DLD1 (cell line): ENCODE results near the gene PAFAH2.
"Not testable (repeated sequence)": the region's sequence is repeated elsewhere in the genome, so short reads cannot be mapped to it uniquely, and the experiment has no call there.

Source experiments
- in situ Hi-C: cut with HindIII; loops from 2 replicates; pipeline ENCODE4 v1.10.0; 2017; ENCODE audit warnings: low sequenced_read_pairs

The PAFAH2 gene

DNA sequence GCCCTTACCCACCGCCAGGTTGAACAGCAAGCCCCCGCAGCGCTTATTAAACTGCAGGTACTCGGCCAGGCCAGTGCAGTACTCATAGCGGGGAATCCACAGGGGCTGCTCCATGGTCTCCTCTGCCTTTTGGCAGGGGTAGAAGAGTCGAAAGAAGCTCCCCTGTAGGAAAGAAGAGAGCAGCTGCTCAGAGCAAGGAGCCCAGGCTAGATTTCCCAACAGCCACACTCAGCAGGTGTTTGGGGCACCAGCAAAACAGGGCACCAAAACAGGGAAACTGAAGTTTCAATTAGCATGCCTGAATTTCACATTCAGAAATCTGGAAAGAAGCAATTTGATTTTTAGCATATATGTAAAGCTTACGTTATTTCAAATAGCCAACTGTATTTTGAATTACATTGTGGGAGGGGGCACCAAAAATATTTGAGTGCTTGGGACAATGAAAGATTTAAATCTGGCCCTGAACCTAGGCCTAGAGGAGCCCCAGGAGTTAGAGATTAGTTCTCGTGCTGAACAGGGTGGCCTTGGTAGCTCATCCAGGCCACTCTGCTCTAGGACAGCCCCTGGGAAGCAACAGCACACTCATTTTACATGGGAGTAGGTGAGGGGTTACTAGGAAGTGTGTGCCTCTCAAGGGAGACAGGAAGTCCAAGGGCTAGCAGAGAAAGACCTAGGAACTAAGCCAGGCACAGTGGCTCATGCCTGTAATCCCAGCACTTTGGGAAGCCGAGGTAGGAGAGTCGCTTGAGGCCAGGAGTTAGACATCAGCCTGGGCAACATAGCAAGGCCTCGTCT, 8.2 kb downstream of the PAFAH2 start:
- in situ Hi-C loops: loop anchor here (10.0 kb wide), 1 partner anchor 115 kb away; no protein-coding TSS in a partner anchor

DNA sequence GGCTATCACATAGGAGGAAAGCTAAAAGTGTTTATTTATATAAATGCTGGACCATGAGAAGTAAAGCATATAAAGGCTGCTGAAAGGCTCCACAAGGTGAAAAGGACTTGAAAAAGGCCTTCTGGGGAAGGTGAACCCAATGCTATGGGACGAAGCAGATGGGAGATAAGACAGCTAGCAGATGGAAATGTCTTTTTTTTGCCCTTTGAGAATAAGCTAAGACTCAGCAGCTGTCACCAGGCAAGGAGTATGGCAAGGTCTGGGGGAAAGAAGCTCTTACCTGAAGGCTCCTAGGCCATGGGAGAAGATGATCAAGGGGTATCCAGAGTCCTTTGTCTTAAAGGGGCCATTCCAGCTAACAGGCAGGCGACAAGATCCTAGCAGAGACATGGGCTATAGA, 9.9 kb downstream of the PAFAH2 start:
- in situ Hi-C loops: no loop called here

DNA sequence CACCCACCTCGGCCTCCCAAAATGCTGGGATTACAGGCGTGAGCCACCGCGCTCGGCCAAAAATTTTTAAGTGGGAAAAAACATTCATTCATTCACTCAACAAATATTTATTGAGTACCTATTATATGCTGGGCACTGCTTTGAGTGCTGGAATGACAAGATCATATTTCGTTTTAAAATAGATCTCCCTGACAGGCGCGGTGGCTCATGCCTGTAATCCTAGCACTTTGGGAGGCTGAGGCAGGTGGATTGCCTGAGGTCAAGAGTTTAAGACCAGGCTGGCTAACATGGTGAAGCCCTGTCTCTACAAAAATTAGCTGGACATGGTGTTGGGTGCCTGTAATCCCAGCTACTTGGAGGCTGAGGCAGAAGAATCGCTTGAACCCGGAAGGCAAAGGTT, 11.1 kb downstream of the PAFAH2 start:
- in situ Hi-C loops: not testable (repeated sequence)

GRCh38 chr1:25985670-25986069, 12.2 kb downstream of the PAFAH2 start:
- in situ Hi-C loops: no loop called here

- in situ Hi-C loops: no loop called here
Measured at GRCh38 chr1:25985171-25985570, 12.7 kb downstream of the PAFAH2 start.

- in situ Hi-C loops: no loop called here
Measured at GRCh38 chr1:25979210-25979609, 18.7 kb downstream of the PAFAH2 start.

- in situ Hi-C loops: no loop called here
Measured at GRCh38 chr1:25978403-25978802, 19.5 kb downstream of the PAFAH2 start.

DNA sequence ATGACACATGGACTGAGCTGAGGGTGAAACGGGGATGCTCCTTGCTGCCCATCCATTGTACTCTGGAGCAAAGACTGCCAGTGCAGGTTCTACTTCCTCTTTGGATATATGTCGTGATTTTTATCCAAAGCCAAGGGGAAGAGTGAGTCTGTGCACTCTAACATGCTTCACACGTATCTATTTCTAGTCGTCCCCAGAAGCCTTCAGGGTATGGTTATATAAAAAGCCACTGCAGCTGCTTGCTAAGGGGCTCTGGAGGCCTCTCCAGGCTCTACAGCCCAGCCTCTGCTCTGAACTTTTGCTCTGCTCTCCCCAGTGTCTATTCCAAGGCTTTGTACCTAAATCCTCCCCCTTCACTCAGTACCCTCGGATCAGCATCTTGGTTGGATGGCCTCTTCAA, 20.1 kb downstream of the PAFAH2 start:
- in situ Hi-C loops: no loop called here

GRCh38 chr1:25973610-25974321, 24.1 kb downstream of the PAFAH2 start:
- in situ Hi-C loops: no loop called here

- in situ Hi-C loops: no loop called here
Measured at GRCh38 chr1:25971811-25972180, 26.1 kb downstream of the PAFAH2 start.

DNA sequence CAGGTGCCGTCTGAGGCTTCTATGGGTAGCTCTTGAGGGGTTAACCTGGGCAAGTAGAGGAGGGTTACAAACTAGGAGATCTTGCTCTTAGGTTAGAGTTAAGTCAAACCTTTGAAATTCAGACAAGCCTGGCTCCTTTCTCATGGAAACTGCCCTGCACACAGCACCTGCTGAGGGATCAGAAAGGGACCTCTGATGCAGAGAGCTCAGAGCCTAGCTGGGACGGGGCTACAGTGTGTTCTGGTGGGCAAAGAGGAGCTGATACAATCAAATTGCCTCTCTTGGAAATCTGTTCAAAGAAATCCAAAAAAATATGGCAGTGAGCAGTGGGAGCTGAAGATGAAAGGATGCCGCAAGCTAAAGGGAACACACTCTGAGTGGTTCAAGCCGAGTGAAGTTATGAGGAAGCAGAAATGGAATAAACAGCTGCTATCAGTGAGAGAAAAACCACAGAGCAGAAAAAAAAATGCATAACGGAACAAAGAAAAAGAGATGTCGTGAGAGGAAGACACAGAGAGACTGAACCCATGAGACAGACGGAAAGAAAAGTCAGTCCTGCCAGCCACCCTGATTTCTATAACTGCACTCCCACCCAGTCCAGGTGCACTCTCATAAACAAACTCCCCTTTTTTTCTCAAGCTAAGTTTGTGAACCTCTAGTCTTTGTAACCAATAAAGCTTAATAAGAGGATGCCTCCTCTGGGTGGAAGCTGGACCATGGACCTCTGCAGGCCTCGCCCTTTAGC, 26.6 kb downstream of the PAFAH2 start:
- in situ Hi-C loops: no loop called here

DNA sequence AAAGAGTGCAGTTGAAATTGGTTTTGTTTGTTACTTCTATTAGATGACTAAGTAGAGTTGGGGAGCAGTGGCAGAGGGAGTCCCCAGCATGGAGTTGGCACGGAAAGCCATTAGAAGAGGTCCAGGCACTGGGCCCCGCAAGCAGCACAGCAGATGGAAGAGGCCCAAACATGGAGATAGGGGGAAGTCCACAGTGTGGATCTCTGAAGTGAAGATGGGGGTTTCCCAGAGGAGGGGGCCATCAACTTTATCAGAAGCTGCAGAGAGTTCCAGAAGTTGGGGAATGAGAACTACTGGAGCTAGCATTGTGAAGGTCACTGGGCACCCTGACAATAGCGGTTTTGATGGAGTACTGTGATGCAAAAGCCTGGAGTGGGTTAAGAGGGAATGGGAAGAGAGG, 30.6 kb downstream of the PAFAH2 start:
- in situ Hi-C loops: no loop called here

DNA sequence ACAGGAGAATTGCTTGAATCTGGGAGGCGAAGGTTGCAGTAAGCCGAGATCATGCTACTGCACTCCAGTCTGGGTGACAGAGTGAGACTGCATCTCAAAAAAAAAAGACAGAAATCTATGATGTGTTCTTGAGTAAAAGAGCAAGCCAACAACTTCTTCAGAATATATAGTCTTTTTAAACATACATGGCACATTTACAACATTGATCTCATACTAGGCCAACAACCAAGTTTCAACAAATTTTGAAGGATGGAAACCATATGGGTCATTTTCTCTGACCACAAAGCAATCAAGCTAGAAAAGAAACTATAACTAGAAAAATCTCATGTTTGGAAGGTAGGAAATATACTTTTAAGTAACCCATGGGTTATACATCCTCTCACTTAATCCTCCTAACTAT, 38.3 kb downstream of the PAFAH2 start:
- in situ Hi-C loops: no loop called here

- in situ Hi-C loops: no loop called here
Measured at GRCh38 chr1:25958465-25958864, 39.4 kb downstream of the PAFAH2 start.

DNA sequence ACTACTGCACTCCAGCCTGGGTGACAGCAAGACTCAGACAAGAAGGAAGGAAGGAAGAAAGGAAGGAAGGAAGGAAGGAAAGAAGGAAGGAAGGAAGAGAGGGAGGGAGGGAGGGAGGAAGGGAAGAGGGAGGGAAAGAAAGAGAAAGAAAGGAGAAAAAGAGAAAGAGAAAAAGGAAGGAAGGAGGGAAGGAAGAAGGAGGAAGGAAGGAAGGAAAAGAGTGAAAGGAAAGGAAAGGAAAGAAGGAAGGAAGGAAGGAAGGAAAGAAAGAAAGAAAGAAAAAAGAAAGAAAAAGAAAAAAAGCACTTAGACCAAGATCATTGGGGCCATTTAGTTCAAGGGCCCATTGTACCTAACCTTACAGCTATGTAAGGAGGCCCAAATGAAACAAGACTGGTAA, 42.3 kb downstream of the PAFAH2 start:
- in situ Hi-C loops: no loop called here

- in situ Hi-C loops: no loop called here
Measured at GRCh38 chr1:25954282-25954938, 43.5 kb downstream of the PAFAH2 start.

- in situ Hi-C loops: no loop called here
Measured at GRCh38 chr1:25952841-25953401, 44.9 kb downstream of the PAFAH2 start.

- in situ Hi-C loops: no loop called here
Measured at GRCh38 chr1:25948641-25949040, 49.2 kb downstream of the PAFAH2 start.

DNA sequence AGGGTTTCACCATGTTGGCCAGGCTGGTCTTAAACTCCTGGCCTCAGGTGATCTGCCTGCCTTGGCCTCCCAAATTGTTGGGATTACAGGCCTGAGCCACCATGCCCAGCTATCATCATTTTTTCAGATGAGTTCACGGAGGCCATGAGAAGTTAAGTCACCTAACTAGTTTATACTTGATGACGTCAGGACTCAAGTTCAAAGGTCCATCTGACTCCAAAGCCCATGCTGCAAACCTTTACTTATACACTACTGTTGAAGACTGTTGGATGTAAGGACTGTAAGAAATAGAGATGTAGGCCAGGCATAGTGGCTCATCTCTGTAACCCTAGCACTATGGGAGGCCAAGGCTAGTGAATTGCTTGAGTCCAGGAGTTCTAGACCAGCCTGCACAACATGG, 50.8 kb downstream of the PAFAH2 start:
- in situ Hi-C loops: no loop called here

GRCh38 chr1:25945761-25946160, 52.1 kb downstream of the PAFAH2 start:
- in situ Hi-C loops: no loop called here

- in situ Hi-C loops: no loop called here
Measured at GRCh38 chr1:25944986-25945385, 52.9 kb downstream of the PAFAH2 start.
